NCI-H345 (cell line): ENCODE results near the gene PITPNM1.

Experiments used
- DNase-seq: peaks from one replicate; lab custom pipeline; 2025; lab: John Stamatoyannopoulos, UW

PITPNM1 gene

DNA sequence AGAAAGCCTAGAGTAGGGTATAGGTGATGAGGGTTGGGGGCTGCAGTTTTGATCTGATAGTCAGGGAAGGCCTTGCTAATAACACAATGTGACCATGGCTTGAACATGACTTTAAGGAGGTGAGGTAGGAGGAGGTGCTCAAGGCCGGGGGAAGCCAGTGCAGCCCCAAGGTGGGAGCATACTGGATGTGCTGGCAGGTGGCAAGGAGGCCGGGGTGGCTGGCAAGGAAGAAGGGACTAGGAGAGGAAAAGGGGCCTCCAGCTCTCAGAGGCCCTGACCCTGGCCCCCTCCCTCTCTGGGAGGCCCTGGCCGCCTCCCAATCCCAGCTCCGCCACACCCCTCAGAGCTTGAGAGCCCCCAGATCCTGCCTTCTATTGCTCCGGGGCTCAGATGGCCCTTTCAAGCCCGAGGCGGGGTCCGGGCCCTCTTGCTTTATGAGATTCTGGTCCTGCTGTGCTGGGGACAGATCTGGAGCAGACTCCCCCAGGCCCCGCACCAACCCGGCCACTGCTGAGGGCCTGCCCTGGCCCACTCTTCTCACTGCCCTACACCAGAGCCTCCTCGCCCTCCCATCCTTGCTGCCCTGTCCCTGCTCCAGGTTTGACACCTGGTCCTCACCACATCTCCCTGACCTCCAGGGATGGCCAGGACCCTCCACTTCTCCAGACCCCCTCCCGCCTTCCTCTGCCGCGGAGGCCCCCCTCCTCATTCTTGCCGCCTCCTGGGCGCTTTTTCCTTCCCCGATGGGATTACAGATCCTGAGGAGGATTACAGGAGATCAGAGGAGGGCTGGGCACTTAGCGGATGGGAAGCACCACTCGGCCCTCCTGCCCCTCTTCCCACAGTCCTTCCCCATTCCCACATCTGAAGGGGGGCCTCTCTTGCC, 1.8 kb downstream of the PITPNM1 start:
- DNase-seq, result no peak

DNA sequence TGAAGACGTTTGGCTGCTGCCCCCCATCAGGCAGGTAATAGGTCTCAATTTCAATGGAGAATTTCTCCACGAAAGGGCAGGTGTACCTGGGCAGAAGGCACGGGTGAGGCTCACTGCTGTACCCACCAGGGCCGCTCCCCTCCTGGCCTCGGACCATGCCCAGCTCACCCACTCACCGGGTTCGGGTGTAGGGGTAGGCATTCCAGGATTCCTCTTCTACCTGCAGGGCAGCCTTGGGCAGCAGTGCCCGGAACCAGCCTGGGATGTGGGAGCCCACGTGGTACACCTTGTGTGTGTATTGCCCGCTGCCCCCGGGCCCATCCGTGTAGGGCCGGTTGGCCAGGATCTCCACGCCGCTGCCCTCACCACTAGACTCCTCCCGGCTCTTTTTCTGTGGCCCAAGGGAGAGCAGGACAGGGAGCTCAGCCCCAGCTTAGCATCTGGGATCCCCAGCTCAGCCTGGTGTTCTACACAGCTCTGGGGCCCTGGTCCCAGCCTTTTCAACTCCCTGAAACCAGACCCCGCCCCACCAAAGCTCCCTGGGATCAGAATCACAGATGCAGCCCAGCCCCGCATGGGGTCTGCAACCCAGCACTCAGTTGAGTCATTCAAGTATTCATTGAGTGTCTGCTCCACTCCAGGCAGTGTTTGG, 2.7 kb downstream of the PITPNM1 start:
- DNase-seq, result no peak

DNA sequence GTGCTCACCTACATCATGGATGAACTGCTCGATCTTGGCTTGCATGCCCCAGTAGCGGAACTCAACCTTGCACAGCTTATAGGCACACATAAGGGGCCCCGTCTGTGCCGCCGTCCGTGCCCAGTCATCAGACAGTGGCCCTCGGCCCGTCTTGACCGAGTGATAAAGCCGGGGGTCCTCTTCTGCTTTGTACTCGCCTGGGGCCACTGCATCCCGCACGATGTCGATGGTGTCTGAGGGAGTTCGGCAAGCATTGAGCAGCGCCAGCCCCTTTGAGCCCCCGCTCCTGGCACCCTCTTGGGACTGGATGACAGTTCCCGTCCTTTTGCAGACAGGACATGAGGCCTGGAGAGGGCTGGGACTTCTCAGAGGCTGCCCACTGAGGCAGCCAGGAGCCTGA, 3.3 kb downstream of the PITPNM1 start:
- DNase-seq, result no peak

DNA sequence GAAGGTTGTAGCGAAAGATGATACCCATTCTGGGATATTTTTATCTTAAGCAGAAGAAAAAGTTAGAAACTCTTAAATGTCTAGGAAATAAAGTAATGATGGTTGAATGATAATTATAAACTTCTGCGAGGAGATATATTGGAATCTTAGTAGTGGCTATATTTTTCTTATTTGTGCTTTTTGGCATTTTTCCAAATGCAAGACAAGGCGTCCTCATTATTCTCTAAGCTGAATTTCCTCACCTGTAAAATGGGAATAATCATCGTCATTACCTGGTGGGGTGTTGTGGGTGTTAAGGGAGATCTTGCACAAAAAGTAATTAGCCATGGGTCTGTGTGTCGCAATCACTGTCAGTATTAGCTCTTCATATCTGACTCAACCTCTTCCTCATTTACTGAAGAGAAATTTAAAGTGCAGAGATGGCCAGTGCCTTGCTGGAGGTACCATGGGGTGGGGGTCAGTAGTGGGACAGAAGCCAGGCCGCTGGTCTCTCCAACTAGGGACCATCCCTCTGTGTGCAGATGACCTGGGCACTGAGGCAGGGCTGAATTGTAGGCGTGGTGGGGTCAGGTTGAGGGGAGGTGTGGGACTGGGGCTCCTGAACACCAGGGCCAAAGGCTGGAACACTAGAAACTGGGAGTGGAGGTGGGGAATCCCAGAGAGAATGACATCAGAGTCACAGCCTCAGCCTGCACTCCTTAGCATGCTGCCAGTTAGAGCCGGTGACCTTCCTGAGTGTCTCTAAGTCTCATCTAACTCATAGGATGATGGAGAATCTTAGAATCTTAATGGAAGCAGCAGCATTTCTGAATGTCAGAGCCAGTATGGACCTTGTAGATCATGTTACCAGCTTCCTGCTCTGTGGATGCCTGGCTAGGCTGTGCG, 4.1 kb downstream of the PITPNM1 start:
- no peak for DNase-seq

DNA sequence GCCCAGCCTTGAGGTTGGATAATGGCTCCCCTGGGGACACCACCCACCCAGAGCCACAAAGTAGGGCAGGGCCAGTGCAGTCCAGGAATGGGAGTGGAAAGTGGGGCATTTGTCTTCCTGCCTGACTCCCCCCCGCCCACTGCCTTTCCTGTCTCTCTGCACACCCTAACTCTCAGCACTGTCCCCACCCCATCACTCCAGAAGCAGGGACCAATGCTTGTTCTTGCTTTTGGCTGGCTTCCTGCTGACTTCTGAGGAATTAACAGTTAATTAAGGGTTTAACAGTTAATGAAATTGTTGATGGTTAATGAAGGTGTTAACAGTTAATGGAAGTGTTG, 4.7 kb downstream of the PITPNM1 start:
- no peak for DNase-seq

DNA sequence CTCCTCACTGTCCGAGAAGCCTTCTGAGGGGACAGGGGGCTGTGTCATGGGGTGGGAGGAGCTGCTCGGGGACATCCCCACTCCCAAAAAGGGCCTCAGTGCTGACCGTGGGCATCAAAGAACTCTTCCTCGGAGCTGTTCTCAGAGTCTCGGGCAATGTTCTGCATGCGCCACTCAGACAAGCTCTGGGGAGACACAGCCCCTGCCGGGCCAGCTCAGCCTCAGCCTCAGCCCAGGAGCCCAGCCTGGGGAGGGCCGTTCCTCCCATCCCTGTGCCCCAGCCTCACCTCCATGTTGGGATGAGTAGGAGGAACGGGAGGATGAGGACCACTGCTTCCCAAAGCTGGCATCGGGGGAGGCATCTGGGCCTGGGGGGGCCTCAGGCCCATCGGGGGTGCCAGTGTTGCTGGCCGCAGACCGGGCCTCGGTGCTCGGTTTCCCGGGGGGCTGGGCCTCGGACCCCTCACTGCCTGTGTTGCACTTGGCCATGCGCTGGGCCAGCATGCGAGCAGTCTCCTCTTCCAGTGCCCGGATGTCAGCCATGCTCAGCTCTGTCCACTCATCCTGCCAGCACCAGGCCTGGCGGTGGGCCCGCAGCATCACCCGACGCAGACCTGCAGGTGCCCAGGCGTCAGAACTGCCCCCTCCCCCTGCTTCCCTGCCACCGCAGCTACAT, 5.2 kb downstream of the PITPNM1 start:
- no peak for DNase-seq

DNA sequence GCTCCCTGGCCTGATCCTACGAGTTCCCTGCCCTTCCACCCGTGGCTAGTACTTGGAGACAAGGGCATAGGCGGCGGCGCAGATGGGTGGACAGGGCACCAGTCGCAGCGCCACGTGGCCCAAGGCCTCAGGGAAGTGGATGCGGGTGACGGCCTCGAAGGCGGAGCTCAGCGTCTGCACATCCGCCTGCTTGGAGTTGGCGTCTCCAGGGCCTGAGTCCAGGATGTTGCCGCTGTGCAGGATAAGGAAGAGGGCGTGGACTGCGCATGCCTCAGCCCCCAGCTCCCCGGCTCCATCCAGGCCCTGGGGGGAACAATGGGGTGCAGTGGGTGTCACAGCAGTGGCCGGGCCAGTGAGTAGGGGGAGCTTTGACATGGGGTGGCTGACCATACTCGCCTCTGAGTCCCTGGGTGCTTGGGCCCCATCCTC, 6.6 kb downstream of the PITPNM1 start:
- DNase-seq, result no peak

DNA sequence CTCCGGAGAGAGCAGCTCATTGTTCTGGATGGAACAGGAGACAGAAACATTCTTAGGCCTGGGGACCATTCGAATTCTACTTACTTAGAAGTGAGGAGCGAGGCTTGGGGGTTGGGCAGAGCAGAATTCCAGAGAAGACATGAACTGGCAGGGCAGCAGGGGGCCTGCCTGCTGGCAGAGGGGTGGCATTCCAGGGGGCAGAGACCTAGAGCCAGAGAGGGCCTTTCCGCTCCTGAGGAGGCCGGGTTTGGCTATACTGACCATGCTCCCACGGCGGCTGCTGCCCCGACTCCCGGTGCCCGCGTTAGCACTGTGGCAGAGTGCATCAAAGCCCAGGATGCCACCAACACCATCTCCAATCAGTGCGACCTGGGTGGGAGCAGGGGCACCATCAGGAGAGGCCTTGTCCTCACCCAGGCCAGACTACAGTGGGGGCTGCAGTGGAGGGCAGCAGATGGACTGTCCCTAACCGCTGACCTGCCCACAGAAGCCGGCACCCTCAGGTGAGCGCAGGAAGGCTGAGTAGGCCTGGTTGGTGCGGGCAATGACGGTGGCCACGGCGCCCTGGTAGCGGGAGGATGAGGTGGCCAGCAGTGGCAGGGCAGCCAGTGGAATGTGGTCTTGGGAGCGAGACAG, 7.4 kb downstream of the PITPNM1 start:
- no peak for DNase-seq

DNA sequence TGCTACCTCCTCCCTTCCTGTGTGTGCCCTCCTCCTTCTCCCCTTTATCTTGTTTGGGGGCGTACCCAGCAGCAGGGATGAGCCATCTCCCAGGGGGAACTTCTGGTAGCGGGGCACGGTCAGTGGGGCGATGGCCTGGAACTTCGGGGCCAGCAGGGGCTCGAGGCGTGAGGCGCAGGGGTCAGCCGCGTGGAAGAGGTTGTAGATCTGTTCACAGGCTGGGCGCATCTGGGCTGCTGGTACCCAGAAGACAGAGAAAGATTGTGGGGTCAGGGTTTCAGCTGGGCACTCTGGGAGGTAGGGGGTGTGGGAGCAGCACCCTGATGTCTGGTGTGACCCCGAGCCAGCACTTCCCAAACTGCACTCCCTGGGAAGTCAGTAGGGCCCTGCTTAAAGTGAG, 9.1 kb downstream of the PITPNM1 start:
- DNase-seq, result no peak

DNA sequence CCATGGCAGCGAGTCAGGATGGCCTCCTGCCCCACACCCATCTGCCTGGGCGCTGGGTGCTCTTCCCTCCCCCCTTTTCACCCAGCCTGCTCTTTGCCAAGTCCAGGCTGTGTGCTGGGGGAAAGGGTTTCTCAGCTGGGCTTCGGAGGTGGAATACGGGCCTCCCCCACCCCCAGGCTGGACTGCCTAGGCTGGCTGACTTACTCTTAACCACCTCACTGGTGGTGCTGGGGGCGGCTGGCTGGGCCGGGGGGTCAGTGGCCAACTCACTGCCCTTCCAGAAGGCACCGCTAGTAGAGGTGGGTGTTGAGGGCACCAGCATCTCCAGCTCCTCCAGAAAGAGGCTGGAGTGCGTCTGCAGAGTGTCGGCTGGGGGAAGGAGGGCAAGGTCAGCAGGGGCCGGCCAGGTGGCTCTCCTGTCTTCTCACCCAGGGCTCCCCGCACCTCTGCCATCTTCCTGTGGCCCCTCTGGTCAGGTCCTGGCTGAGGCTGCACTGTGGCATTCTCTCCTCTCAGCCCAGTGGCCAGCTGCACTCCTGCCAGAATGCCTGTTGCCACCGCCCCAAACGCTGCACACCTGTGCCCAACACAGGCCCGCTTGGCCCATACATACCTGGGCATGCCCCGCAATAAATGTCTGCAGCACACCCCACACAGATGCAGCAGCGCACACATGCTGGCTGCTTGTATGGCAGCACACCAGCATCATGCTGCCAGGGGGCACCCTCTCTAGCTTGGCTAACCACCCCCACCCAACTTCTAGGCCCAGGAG, 9.7 kb downstream of the PITPNM1 start:
- DNase-seq, result no peak

DNA sequence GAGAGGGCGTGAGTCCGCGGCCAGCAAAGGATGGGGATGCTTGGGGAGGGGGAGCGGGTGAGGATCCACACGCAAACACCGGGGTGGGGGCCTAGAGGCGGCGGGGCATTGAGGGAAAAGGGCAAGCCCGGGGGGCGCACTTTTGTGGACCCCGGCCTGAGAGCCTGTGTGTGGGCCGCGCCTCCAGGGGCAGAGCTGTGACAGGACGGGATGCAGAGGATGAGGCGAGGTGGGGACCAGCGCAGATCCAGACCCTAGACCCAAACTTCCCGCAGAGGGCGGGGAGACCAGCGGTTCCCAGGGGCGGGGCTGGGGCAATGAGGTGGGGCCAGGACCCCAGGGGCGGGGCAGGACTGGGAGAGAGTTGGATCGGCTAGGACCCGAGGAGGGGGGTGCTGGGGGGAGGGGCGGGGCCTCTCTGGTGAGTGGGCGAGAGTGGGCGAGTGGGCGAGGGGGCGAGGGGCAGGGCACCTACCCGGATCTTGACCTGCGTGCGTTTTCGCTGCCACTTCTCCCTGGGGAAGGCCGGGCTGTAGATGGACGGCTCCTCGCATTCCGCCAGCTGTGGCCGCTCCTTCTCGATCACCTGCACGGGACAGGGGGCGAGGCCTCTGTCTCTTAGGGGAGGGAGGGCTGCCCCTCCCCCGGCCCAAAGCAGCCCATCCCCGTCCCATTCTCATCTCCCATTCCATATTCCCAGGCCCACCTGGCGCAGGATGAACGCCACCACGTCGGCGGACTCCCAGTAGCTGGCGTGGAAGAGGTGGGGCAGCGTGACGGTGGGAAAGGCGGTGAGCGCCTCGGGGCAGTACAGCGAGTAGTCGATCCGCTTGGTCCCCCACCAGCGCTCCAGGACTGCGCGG, 10.6 kb downstream of the PITPNM1 start:
- DNase-seq, result no peak

DNA sequence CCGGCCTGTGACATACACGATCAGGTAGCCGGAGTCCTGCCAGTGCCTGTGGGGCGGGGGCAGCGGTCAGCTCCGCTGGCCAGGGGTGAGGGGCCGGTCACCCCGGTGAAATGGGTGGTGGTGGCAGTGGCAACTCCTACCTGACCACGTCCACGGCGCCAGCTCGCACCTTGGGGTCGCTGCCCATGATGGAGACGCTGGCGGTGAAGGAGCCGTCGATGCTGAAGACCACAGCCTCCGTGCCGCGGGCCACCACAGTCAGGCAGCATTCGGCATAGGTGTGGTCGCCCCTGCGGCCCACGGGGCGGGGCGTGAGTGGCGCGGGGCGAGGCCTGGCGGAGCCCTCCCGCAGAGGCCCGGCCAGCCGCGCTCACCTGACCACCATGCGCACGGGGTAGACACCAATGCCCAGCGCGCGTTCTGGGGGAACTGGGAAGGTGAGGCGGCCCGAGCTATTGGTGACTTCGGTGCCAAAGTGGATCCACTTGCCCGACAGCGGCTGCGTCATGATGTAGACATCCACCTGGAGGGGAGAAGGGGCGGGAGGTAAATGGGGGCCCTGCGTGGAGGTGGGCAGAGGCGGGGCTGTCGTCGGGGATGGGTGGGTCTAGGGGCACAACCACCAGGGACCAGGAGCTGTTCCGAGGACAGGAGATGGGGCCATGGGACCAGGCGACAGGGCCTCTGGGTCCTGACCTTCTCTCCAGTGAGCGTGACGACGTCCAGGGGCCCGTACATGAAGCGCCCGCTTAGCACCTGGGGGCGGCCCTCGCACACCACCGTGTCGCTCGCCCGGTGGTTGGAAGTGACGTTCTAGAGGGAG, 11.4 kb downstream of the PITPNM1 start:
- DNase-seq, result no peak

DNA sequence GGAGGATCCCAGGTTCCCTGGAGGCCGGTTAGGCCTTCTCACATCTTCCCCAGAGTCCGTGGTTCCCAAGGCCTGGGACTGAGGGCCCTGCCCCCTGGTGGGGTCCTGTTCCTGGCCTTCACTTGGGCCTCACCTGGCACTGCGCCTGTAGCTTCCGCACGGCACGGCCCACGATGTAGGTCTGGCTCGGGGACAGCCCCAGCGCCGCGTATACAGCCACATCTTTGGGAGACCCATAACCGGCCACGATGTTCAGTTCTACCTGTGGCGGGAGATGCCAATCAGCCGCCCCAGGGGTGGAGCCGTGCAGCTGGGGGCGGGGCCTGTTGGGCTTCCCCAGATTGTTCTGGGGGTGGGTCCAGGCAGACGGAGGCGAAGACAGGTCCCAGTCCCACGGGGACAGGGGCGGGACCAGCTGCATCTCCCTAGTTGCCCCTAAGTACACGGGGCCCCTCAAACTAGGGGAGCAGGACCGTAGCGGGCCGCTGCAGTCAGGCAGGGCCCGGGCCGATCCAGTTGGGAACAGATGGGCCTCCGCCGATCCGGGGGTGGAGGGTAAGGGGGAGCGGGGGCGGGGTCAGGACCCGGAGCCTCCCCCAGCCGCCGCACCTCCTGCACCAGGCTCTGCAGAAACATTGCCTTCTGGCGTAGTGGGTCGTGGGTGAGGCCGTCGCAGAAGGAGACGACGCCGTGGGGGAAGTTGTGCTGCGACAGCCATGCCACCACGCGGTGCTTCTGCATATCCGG, 12.2 kb downstream of the PITPNM1 start:
- DNase-seq, result no peak

DNA sequence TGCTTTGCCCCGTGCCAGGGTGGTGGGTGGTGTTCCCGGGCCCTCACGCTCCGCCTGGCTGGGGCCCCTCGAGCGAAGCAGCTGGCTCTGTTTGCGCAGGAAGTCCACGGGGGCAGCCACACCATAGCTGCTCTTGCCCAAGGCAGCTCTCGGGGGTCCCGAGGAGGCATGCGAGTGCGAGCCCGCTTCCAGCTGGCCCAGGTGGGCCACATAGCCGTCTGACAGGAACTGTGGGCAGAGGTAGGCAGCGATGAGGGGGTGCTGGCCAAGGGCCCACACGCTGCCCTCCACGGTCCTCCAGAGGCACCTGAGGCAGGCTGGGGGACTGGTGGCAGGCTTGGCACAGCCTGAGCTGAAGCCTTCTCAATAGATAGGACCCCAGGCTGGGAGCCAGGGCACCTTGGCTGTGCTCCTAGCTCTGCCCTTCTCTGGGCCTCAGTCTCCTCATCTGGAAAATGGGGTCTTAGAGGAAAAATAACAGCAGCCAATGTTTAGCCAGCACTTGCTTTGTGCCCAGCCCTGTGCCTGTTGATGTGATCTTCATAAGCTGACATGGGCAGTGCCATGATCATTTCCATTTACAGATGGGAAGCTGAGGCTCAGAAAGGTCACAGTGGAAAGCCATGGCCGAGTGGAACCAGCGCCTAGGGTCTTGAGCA, 13.0 kb downstream of the PITPNM1 start:
- DNase-seq, result no peak

DNA sequence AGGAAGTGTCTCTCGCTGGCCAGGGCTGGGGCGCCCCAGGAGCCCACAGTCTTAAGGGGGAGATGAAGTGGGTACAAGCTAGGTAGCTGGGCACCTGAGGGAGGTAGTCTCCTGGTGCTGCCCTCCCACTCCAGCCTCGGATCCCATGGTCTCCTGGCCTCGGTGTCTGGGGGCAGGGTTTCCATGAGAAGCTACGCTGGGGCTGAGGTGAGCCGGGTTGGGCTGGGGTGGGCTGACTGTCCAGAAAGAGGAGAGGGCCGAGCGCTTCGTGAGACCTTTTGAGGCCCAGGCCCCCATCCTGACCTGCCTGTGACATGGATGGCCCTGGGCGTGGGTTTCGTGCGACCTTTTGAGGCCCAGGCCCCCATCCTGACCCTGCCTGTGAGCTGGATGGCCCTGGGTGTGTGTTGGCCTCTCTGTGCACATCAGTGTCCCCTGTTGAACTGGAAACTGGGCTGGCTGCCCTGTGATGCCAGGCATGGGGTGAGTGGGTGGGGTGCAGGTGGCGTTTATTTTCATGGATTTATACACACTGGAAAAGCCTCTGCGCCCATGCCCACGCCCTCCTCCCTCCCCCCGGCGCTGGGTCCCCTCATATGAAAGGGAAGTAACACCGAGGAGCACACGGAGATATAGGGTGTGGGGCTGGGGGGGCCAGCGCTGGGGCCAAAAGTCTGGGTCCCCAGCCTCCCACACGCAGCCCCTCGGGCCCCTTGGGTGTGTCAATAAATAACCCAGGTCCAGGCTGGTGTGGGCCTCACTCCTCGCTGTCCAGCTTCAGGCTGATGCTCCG, 13.7 kb downstream of the PITPNM1 start:
- no peak for DNase-seq

DNA sequence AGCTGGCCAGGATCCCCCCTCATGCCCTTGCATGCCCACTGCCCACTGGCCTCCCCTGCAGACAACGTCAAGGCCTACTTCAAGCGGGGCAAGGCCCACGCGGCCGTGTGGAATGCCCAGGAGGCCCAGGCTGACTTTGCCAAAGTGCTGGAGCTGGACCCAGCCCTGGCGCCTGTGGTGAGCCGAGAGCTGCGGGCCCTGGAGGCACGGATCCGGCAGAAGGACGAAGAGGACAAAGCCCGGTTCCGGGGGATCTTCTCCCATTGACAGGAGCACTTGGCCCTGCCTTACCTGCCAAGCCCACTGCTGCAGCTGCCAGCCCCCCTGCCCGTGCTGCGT, 14.5 kb downstream of the PITPNM1 start:
- peak; percentile 15 for DNase-seq
